ENCODE data around the gene C3AR1. TPM values are rescaled to one million over a fixed set of nuclear protein-coding genes. Genes with fewer than 3 reads are reported as not detected.

Gene C3AR1
- total RNA-seq, 1 experiment from 2014 or later = not detected

GRCh38 chr12:8077207-8077606, 11.0 kb upstream of the C3AR1 start:
- no peak overlapping the region for H4K5ac ChIP-seq (ENCODE audit: insufficient read length, low read depth, low read length)
- no peaks in the 10 kb centered on the region for H3K9me3 ChIP-seq (ENCODE audit: control insufficient read depth, low read depth, low read length)
- no peak overlapping the region for H3K27ac ChIP-seq (ENCODE audit: insufficient read length, low read depth, low read length)
- peaks cover 4% of the 10 kb centered on the region for H3K23me2 ChIP-seq (ENCODE audit: insufficient read length, low read depth, low read length, poor library complexity, severe bottlenecking)
- no peak overlapping the region for H4K91ac ChIP-seq (ENCODE audit: insufficient read length, low read depth, low read length)
- H2AK5ac ChIP-seq (ENCODE audit: insufficient read length, low read length) = no peak overlapping the region
- H3K4ac ChIP-seq (ENCODE audit: low read depth, low read length) = no peak overlapping the region
- Mint-ChIP-seq H3K9me3 (no peaks in the 10 kb centered on the region), H3K36me3 (ENCODE audit: insufficient read depth in 1 of 3, low read depth in 3 of 3) (no peaks in the 10 kb centered on the region), H3K4me1 (peaks cover 20 to 21% of the 10 kb centered on the region in 2 experiments), H3K27ac (peak overlapping the region in 2 of 3 experiments; percentile 23 to 71; a peak in 1 of 7 replicates), H3K4me3 (no peak overlapping the region), H3K27me3 (ENCODE audit: low read depth) (no peaks in the 10 kb centered on the region)
- no peak overlapping the region for H3K9ac ChIP-seq (ENCODE audit: extremely low read depth, insufficient read length, low read length)
- no peak overlapping the region for H3K4me2 ChIP-seq (ENCODE audit: insufficient read depth, insufficient read length, low read length)
- no peak overlapping the region for H2BK5ac ChIP-seq (ENCODE audit: insufficient read length, low read length)
- H3K27me3 ChIP-seq (ENCODE audit: insufficient read depth, low read length) = no peaks in the 10 kb centered on the region
- H2BK120ac ChIP-seq (ENCODE audit: low read depth, low read length, poor library complexity, severe bottlenecking) = no peak overlapping the region
- no peaks in the 10 kb centered on the region for H3K79me2 ChIP-seq (ENCODE audit: insufficient read depth, low read length)
- no peak overlapping the region for H3K23ac ChIP-seq (ENCODE audit: insufficient read length, low read depth, low read length)
- whole genome bisulfite sequencing (ENCODE audit: extremely low coverage, insufficient read length, low lambda C conversion rate) = no CpG with 5 or more reads among the region's 4 CpGs
- no peak overlapping the region for H2AFZ ChIP-seq (ENCODE audit: low read length)
- no peaks in the 10 kb centered on the region for H4K20me1 ChIP-seq (ENCODE audit: control insufficient read depth, insufficient read depth, insufficient read length)
- H4K8ac ChIP-seq (replicated peaks; ENCODE audit: insufficient read length, low read depth, low read length) = no peak overlapping the region
- no peaks in the 10 kb centered on the region for H3K79me1 ChIP-seq (ENCODE audit: insufficient read depth, low read depth, low read length, poor library complexity, severe bottlenecking)
- no peak overlapping the region for H3T11ph ChIP-seq (ENCODE audit: low read length)
- no peak overlapping the region for H3K56ac ChIP-seq (ENCODE audit: insufficient read length, low read depth, low read length)
- H3K4me1 ChIP-seq (ENCODE audit: insufficient read depth, low read length) = no peaks in the 10 kb centered on the region; the same call in 1 of the 2 replicates
- no peak for DNase-seq
- no peak overlapping the region for H3K14ac ChIP-seq (ENCODE audit: insufficient read depth, low read length)
- no peak for TF ChIP-seq CTCF (conservative IDR thresholded peaks at IDR 0.05)
- H2BK12ac ChIP-seq (ENCODE audit: insufficient read length, low read depth, low read length) = no peak overlapping the region
- no peak overlapping the region for H3K18ac ChIP-seq (ENCODE audit: insufficient read length, low read depth, low read length)
- H2BK20ac ChIP-seq (ENCODE audit: low read depth, low read length, poor library complexity, severe bottlenecking) = no peak overlapping the region
- H2BK15ac ChIP-seq (ENCODE audit: low read depth, low read length) = no peak overlapping the region

Data from H9 (cell line).